ENCODE results near the gene HMGCS1. TPM values are rescaled to one million over a fixed set of nuclear protein-coding genes. Genes with fewer than 3 reads are reported as not detected.
A peak's percentile ranks its signal among the peaks of the same experiment; 100 is the strongest.

Gene HMGCS1
- polyA plus RNA-seq, 3 donors, result 6.0 to 10.9 (median 7.8) TPM

DNA sequence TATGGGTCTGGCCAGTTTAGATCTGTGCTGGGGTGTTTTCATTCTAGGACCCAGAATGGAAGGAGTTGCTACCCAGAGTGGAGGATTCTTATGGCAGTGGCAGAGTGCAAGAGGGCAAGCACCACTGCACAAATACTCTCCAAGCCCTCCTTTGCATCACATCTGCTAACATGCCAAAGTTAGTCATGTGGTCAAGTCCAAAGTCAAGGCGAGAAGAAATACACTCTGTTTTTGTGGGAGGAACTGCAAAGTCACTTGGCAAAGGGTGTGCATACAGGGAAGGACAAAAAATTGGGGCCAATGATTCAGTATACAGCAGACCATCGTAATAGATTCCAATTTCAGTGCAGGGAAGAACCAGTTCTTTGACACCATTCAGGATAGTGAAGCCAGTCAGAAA is 43.9 kb upstream of the HMGCS1 start:
- Histone ChIP-seq H3K36me3 (replicated peaks in 1 of 2; ENCODE audit: control insufficient read depth in 1 of 2, insufficient read depth in 2 of 2, low read length in 2 of 2) (no peaks in the 10 kb centered on the region), H3K4me2 (replicated peaks; ENCODE audit: extremely low read depth, low read length, poor library complexity, severe bottlenecking) (no peak overlapping the region), H3K4me1 (ENCODE audit: control insufficient read depth in 1 of 2, insufficient read depth in 2 of 2, low read length in 2 of 2) (no peaks in the 10 kb centered on the region), H3K27ac (ENCODE audit: low read depth in 1 of 2, low read length in 2 of 2) (no peak overlapping the region), H3K9me3 (replicated peaks in 1 of 2; ENCODE audit: control insufficient read depth in 1 of 2, insufficient read depth in 1 of 2, low read length in 2 of 2) (peaks cover 7 to 11% of the 10 kb centered on the region in 2 donors), H3K9ac (ENCODE audit: insufficient read depth, low read length, poor library complexity, severe bottlenecking) (no peak overlapping the region), H3K4me3 (replicated peaks in 1 of 3; ENCODE audit: low read depth in 2 of 3, low read length in 3 of 3) (no peak overlapping the region), H4K20me1 (ENCODE audit: insufficient read depth, low read length) (no peaks in the 10 kb centered on the region), H3K79me2 (ENCODE audit: insufficient read depth, low read length) (no peaks in the 10 kb centered on the region), H3K27me3 (ENCODE audit: control insufficient read depth in 2 of 2, insufficient read depth in 2 of 2, low read length in 2 of 2) (no peaks in the 10 kb centered on the region), H2AFZ (ENCODE audit: insufficient read depth, low read depth, low read length, poor library complexity, severe bottlenecking) (no peak overlapping the region)
- WGBS (ENCODE audit: insufficient coverage), result 66% methylated on average over 2 of the region's 2 CpGs
- intact Hi-C loops (cut with micrococcal nuclease), result no loop called here
- H3K4me1 Mint-ChIP-seq, result no peaks in the 10 kb centered on the region
- no peak for DNase-seq
- TF ChIP-seq, protein P1, sequence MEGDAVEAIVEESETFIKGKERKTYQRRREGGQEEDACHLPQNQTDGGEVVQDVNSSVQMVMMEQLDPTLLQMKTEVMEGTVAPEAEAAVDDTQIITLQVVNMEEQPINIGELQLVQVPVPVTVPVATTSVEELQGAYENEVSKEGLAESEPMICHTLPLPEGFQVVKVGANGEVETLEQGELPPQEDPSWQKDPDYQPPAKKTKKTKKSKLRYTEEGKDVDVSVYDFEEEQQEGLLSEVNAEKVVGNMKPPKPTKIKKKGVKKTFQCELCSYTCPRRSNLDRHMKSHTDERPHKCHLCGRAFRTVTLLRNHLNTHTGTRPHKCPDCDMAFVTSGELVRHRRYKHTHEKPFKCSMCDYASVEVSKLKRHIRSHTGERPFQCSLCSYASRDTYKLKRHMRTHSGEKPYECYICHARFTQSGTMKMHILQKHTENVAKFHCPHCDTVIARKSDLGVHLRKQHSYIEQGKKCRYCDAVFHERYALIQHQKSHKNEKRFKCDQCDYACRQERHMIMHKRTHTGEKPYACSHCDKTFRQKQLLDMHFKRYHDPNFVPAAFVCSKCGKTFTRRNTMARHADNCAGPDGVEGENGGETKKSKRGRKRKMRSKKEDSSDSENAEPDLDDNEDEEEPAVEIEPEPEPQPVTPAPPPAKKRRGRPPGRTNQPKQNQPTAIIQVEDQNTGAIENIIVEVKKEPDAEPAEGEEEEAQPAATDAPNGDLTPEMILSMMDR (IDR thresholded peaks at IDR 0.05), result no peak
- H3K9me3 Mint-ChIP-seq, result peaks cover 6 to 18% (median 16%) of the 10 kb centered on the region in 7 donors
- H3K36me3 Mint-ChIP-seq, result no peaks in the 10 kb centered on the region
- H3K27ac Mint-ChIP-seq, result peak overlapping the region in 1 of 7 donors; percentile 57
- peaks cover 0 to 7% (median 0%) of the 10 kb centered on the region in 3 donors for H3K27me3 Mint-ChIP-seq (ENCODE audit: low read depth in 3 of 3)
- no peak overlapping the region for H3K4me3 Mint-ChIP-seq

- H3K36me3 Mint-ChIP-seq, result no peaks in the 10 kb centered on the region
- TF ChIP-seq, protein P1 (IDR thresholded peaks at IDR 0.05), result no peak
- intact Hi-C loops (cut with micrococcal nuclease), result no loop called here
- no peak overlapping the region for H3K4me3 ChIP-seq (replicated peaks in 1 of 3; ENCODE audit: low read depth in 2 of 3, low read length in 3 of 3)
- H3K4me3 Mint-ChIP-seq, result no peak overlapping the region
- H3K27me3 ChIP-seq (ENCODE audit: control insufficient read depth in 2 of 2, insufficient read depth in 2 of 2, low read length in 2 of 2), result no peaks in the 10 kb centered on the region
- no peak overlapping the region for H3K9ac ChIP-seq (ENCODE audit: insufficient read depth, low read length, poor library complexity, severe bottlenecking)
- no peak overlapping the region for H2AFZ ChIP-seq (ENCODE audit: insufficient read depth, low read depth, low read length, poor library complexity, severe bottlenecking)
- no peaks in the 10 kb centered on the region for H3K4me1 ChIP-seq (ENCODE audit: control insufficient read depth in 1 of 2, insufficient read depth in 2 of 2, low read length in 2 of 2)
- H3K79me2 ChIP-seq (ENCODE audit: insufficient read depth, low read length), result no peaks in the 10 kb centered on the region
- no peaks in the 10 kb centered on the region for H3K4me1 Mint-ChIP-seq
- peaks cover 0 to 6% (median 0%) of the 10 kb centered on the region in 3 donors for H3K27me3 Mint-ChIP-seq (ENCODE audit: low read depth in 3 of 3)
- H3K27ac ChIP-seq (ENCODE audit: low read depth in 1 of 2, low read length in 2 of 2), result no peak overlapping the region
- DNase-seq, result no peak
- H4K20me1 ChIP-seq (ENCODE audit: insufficient read depth, low read length), result no peaks in the 10 kb centered on the region
- no peak overlapping the region for H3K4me2 ChIP-seq (replicated peaks; ENCODE audit: extremely low read depth, low read length, poor library complexity, severe bottlenecking)
- WGBS (ENCODE audit: insufficient coverage), result 100% methylated on average over 1 of the region's 3 CpGs
- peaks cover 2 to 13% (median 7%) of the 10 kb centered on the region in 7 donors for H3K9me3 Mint-ChIP-seq
- no peak overlapping the region for H3K27ac Mint-ChIP-seq
- H3K9me3 ChIP-seq (replicated peaks in 1 of 2; ENCODE audit: control insufficient read depth in 1 of 2, insufficient read depth in 1 of 2, low read length in 2 of 2), result peaks cover 5 to 7% of the 10 kb centered on the region in 2 donors
- H3K36me3 ChIP-seq (replicated peaks in 1 of 2; ENCODE audit: control insufficient read depth in 1 of 2, insufficient read depth in 2 of 2, low read length in 2 of 2), result no peaks in the 10 kb centered on the region
Observed at GRCh38 chr5:43354774-43355173, 41.6 kb upstream of the HMGCS1 start.

All from CD14-positive monocyte (primary cell).